Measurements from ENCODE around the gene KSR2.
"Not testable (repeated sequence)": the region's sequence is repeated elsewhere in the genome, so short reads cannot be mapped to it uniquely, and the experiment has no call there.

Gene KSR2

DNA sequence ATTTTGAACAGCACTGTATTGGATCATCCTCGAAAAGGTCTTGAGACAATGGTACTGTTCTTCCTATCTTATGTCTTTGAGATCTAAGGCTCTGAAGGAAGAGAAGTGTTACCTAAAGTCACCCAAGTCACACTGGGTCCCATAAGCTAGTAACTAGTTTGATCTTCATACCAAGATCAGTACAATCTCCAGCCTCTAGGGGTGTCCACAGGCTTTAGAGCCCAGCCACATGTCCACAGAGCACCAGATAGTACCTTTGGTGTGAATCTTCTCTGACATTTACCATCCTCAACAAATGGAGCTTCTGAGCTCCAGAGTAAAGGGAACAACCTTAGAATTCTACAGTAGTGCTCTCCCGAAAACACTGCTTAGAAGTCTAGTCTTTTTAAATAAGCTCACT is 78.7 kb downstream of the KSR2 start:
- no peak for DNase-seq

DNA sequence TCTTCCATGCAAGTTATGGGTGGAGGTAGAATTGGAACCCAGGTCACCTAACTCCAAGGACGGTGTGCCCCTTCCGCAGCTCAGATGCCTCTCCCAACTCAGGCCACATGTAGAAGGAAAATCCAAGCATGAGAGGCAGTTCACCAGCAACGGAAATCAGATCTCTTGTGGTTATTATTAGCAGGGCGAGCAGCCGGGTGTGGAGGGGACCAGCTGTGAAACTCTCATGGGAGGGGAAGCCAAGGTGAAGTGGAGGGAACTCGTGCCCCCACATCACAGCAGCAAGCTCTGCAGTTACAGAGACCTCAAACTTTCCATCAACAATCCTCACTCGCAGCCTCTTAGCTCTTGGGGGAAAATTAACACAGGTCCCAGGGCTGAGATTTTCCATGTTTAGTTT is 79.7 kb downstream of the KSR2 start:
- no peak for DNase-seq

DNA sequence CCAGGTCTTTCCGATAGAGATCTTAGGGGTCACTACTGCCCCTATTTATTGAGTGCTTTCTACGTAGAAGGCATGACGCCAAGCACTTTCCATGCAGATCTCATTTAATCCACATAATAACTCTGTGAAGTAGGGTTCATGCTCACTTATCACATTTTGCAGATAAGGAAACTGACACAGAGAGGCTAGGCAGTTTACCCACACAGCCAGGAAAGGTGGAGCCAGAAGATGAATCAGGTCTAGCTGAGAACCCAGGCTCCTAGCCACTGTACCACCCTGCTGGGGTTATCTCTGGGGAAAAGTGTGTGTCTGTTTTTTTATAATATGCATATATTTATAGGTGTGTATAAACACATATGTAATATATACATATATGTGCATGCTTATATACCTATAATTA is 83.6 kb downstream of the KSR2 start:
- DNase-seq = no peak

DNA sequence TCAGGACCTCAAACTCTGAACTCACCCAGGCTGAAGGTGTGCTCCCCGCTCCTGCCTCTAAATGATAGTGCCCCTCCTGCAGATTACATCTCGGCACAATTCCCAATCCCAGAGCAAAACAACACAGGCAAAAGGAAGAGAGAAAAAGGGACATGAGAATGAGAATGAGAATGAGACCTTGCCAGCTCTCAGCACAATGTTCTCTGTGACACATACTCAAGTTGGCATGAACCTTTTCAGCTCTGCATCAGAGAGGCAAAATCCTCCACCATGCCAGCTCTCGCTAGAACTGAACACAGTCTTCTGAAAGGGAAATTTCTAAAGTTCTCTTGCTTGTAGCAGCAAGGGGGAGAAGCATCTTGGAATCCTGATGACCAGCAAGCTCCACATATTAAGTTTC is 84.6 kb downstream of the KSR2 start:
- no peak for DNase-seq

DNA sequence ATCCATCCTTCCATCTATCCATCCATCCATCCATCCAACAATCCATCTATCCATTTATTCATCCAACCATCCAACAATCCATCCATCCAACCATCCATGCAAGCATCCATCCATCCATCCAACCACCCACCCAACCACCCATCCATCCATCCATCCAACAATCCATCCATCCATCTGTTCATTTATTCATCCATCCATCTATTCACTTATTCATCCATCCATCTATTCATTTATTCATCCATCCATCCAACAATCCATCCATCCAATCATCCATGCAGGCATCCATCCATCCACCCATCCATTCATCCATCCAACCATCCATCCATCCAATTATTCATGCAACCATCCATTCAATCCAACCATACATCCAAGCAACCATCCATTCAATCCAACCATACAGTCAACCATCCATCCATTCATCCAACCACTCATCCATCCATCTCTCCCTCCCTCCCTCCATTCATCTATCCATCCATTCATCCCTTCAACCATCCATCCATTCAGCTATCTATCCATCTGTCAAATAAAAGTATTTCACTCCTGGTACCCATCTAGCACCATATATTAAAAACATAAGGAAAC is 86.1 kb downstream of the KSR2 start:
- DNase-seq = no peak

DNA sequence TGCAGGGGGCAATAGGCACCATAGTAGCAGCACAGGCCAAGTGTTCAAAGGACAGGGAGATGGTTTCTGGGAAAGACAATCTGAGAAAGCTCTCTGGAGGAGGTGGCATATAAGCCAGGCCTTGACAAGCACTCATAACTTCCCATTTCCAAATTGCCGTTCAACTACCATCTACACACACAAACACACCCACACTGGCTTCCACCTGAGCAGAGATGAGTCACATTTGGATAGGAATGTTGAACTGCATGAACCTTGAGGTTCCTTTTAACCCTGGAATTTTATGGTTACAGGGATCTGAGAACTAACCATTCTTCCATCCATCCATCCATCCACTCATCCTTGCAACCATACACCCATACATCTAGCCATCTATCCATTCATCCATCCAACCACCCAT is 86.6 kb downstream of the KSR2 start:
- no peak for DNase-seq

DNA sequence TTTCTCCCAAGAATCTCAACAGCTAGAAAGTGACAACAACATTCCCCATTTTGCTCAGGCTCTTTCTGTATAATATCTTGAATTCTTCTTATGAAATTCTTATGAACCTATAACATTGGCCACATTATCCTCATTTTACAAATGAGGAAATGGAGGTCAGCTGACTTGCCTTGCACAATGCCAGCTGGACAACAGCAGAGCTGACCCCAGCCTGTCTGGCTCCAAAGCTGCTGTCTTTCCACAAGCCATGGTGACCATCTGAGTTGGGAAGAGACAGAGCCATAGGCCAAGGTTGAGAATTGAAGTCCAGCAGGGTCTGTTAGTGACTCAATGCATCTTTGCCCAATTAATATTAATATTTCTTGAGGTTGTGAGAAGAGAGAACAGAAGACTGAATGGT is 87.3 kb downstream of the KSR2 start:
- no peak for DNase-seq

DNA sequence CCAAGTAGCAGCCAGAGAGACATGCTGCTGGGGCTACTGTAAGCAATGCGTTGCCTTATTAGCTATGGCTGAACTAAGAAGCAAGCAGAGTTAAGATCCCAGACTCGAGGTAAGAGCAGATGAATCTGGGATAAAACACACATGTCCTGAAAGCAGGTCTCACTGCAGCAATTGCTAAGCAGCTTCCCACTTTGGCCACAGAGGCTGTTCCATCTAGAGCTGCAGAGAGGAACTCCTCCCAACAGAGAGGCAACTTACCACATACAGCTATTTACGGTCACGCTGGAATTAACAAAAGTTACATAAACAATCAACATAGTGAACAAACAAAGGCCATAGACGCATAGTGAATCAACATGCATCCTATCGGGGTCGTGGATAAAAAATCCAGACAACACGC is 90.2 kb downstream of the KSR2 start:
- DNase-seq = no peak

DNA sequence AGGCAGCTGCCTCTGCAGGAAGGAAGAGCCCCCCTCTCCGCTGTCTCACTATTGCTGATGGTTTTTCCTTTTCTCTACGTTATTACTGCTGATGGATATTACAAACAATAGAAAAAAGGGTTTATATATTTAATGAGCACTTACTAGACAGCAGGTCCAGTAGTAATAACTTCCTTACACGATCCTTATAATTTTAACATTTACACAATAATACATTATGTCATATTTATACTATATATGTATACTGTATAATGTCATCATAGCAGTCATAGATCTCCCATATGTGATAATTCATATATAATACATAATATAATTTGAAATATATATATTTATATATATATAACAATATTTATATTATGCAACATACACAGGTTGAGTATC is 92.4 kb downstream of the KSR2 start:
- no peak for DNase-seq

DNA sequence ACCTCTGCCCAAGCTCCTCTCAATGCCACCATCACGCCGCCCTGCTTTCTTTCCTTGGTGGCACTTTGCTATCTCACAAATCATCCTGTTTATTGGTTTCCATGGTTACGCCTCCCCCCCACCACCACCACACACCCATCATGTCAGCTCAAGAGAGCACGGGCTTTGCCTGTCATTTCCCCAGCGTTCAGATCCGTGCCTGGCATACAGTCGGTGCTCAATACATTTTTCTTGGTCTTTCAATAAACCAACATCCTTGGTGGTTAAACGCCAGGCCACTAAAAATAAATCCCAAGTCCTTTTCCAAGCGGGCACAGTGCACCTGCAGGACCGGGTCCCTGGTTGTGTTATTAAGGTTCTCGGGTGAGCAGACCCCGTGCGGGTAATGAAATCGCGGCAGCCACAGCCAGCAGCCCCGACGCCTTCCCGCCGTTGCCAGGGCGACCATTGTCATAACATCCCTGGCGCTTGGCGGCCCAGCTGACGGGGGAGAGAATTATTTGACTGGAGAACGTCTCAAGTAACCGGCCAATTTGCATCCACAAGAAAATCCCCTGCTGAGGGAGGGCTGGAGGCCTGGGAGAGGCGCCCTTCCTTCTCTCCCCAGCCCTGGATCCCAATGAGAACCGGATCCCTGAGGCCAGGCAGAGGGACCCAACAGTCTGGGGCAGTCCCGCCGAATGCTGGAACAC is 92.9 kb downstream of the KSR2 start:
- DNase-seq = peak; percentile 89

DNA sequence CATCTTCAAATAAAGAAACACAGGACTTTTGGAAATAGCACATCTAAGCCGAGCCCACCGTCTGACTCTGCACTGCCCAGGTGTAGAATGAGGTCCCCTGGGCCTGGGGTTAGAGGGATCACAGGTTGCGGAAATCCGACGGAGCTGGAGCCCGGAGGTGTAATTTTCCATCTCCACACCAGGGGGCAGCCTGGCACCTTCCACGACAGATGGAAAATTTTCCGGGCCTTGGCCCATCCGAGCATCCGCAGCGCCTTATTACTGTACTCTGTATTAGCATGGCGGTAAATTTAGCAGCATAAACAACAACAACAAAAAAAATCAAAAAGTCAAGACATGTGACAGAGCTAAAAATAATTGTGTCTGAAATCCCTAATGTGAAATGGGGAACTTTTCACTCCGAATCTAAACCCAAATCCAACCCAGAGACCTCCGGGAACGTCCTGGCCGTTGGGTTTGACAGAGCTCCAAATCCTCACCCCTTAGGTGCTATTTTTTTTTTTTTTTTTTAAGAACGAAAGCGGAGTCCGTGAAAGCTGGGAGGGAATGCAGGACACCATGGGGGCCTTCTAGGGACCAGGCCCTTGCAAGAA is 93.9 kb downstream of the KSR2 start:
- DNase-seq = peak; percentile 65

DNA sequence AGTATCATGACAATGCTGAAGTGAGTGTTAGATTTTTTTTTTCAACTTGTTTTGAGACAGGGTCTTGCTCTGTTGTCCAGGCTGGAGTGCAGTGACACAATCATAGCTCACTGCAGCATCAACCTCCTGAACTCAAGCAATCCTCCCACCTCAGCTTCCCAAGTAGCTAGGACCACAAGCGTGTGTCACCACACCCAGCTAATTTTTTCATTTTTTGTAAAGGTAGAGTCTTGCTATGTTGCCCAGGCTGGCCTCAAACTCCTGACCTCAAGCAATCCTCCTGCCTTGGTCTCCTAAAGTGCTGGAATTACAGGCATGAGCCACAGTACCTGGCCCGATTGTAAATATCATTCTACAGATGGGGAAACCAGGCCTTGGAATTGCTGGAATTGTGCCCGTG is 94.6 kb downstream of the KSR2 start:
- DNase-seq = not testable (repeated sequence)

DNA sequence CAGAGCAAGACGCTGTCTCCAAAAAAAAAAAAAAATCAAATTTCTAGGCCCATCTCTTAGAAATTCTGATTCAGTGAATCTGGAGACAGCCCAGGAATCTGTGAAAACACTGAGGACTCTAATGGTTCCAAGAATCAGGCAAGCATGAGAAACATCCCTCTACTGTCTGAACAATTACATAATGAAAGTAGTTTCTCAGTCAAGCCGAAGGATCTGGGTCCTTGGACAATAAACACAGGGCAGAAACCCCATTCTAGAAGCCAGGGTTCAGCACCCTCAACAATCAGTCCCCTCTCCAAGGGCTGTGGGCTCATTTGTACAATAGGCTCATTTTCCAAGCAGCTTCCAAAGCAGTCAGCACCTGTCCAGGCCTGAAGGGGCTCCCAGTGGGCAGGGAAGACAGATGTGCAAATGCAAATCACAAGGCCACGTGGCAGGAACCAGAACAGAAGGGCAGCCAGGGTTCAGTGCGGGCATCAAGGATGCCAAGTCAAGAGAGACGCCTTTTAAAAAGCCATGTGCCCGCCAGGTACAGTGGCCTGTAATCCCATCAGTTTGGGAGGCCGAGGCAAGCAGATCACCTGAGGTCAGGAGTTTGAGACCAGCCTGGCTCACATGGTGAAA is 96.1 kb downstream of the KSR2 start:
- no peak for DNase-seq

DNA sequence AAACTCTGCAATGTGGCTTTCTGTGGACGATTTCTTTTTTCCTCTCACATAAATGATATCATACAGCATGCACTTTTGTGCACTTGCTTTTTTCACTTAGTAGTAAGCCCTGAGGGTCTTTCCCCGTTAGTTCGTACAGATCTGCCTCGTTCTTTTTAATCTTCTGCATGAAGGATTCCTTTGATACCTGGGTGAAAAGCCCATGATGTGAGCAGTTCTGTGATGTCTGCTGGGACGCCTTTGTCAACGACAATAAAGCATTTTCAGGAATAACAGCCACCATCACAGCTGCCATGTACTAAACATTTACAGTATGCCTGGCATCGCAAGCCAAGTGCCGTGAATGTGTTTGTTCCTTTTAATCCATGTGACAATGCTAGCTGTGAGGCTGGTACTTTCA is 99.2 kb downstream of the KSR2 start:
- DNase-seq = no peak

DNA sequence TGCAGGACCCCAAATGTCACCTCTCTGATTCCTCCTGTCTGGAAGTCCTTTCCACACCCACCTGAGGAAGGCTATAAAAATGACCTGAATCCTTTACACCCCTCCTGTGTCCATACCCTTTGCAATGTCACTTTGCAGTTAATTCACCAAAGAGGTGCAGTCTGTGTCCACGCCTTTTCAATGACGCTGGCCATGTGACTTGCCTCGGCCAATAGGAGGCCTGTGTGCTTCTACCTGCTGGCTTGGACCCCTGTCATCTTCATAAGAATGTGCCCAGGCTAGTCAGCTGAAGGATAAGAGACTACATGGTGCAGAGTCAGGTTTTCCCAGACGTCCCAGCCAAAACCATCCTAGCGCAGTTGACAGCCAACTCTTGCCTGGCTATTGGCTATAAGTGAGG is 101.4 kb downstream of the KSR2 start:
- DNase-seq = no peak

DNA sequence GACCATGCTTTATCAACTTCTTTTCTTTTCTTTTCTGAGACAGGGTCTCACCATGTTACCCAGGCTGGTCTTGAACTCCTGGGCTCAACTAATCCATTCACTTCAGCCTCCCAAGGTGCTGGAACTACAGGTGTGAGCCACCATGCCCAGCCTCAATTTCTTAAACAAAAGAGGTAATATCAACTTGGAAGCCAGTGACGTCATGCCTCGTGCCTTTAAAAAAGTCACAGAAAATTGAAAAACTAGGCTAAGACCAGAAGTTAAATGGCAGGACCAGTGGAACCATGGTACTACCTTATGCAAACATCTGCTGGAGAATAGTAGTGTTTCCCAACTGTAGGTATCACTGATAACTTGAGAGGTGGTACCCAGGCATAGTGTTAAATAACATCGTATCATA is 103.3 kb downstream of the KSR2 start:
- DNase-seq = no peak

DNA sequence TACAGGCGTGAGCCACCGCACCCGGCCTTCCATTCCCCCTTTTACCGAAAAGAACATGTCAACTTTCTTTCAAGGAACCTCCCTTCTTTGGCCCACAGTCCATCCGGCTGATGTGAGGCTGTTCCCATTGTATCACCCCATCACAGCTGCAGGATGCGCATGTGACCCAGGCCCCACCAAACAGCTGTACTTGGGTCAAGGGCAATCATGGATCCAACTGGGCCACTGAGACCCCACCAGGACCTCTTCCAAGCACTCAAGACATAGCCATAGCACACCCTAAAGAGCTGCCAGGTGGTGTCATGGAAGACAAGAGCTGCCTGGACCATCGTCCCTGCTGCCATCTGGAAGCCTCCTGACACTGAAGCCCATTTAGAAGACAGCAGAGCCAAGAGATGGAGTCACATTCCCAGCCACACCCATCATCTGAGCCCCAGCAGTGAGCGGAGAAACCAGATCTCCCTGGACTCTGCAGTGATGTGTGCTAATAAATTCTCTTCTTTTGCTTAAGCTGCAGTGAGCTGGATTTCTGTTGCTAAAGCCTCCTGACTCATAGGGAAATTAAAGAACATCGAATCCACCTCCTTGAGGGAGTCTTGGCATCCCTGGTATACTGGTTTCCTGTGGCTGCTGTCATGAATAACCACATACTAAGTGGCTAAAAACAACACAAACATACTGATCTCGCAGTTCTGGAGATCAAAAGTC is 105.6 kb downstream of the KSR2 start:
- DNase-seq = no peak

DNA sequence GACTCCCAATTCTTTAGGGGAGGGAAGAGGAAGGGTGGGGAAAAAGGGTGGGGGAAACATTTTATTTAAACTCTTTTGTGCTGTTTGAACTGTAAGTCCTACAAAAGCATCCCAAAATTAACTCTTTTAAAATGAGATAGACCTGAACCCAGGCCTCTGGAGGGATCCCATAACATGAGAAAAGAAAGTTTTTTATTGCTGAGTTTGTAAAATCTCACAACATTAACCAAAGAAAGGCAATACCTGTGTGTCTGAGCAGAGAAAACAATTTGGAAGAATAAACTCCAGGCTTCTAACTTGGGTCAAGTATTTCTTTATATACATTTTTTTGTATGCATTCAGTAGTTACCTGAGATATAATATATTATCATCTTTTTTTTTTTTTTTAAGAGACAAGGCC is 107.1 kb downstream of the KSR2 start:
- no peak for DNase-seq

DNA sequence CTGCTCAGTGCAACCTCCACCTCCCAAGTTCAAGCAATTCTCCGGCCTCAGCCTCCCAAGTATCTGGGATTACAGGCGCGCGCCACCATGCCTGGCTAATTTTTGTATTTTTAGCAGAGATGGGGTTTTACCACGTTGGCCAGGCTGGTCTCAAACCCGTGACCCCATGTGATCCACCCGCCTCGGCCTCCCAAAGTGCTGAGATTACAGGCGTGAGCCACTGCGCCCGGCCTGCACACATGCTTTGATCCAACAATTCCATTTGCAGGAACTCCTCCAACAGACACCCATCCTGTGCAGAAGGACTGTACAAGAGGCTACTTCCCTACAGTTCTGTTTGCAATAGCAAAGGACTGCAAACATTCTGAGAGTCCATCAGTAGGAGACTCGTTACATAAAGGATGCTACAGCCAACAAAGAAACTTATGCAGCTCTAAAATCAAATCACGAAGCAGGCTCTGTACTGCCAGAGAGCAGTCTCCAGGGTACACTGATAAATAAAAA is 108.0 kb downstream of the KSR2 start:
- DNase-seq = not testable (repeated sequence)

DNA sequence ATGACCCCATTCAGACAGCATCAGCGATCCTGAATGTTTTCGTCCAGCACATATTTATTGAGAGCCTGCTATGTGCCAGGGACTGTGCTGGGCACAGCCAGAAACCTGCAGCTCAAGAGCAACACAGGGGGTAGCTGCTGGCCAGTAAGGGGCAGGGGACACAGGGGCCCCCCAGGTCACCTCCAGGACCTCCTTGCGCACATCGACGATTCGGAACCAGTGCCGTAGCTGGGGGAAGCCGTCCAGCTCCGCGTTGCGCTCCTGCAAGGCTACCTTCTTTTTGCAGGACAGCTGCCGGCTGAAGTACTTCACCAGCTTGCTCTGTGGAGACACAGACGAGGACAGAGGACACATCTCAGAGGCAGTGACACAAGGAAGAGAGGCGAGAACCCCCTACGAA is 108.7 kb downstream of the KSR2 start:
- DNase-seq = no peak

DNA sequence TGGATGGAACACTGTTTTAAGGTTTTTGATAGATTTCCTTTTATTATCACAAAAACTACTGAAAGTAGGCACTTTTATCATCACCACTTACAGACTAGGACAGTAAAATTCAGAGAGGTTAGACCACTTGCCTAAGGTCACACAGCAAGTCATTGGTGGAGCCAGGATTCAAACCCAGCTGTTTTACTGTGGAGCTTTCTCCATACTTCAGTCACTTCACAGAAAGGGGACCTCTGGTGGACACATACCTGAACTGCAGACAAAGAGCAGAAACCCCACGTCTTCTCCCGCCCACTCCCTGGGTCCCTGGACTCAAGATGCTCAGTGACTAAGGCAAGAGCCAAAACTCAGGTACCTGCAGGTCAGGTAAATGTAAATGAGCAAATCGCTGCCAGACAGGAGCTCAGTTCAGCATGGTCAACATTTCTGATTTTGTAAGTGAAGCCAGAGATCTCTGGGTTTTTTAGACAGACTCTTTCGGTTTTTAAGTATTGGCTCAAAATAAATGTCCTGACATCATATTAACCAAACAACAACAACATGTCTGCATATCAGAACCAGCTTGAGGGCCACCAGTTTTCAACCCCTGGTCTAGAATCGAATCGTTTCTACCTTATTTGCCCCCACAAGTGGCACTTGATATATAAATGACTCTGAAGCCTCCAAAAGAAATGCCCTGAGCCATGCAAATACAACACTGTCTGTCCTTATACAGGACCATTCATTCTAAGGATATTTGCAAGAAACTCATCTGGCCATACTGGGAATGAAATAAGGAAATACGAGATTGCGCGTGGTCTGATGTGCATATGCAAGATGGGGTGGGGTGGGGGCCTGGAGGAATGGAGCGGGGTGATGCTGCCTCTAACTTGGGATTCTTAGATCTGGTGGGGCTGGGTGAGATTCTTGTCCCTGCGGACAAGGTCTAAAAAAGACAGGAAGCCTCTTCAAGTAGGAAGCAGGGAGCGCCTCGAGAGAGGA is 110.9 kb downstream of the KSR2 start:
- peak; percentile 38 for DNase-seq

DNA sequence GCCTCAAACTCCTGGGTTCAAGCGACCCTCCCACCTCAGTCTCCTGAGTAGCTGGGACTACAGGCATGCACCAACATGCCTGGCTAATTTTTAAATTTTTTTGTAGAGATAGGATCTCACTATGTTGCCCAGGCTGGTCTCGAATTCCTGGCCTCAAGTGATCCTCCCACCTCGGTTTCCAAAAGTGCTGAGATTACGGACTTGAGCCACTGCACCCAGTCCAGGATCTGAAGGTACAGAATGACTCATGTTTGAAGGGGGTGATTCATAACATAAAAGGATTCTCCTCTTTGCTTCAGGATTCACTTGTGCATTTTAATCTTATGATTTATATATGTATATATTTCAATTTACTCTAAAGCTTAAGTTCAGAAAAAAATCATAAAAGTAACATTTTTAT is 111.7 kb downstream of the KSR2 start:
- not testable (repeated sequence) for DNase-seq

Measured in NCI-H748 treated with DMSO at 0.1 percent for 48 hours (cell line).